ENCODE data around the gene CFAP65.

CFAP65 gene

DNA sequence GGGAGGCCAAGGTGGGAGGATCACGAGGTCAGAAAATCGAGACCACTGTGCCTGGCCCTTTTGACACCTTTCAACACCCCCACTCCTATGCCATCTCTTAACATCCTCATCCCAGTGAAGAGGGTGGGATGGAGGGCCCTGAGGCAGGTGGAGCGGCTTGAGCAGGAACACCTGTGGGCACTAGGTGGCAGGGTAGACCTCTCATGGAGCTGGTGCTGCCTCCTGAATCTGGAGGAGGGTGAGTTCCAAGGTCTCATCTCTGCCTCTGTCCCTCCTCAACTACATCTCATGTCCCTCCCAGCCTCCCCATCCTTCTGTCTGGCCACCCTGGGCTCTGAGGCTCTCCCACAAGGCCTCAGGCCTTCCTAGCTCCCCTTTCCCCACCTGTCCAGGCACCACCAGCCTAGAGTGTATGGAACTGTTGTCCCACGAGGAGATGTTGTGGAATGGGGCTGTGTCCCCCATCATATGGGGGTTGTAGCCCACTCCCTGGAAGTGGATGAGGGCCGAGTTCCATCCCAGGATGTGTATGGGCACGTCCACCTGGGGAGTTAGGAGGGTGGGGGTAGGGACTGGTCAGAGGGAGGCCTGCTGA is 31.1 kb downstream of the CFAP65 start:
- no peak for DNase-seq

DNA sequence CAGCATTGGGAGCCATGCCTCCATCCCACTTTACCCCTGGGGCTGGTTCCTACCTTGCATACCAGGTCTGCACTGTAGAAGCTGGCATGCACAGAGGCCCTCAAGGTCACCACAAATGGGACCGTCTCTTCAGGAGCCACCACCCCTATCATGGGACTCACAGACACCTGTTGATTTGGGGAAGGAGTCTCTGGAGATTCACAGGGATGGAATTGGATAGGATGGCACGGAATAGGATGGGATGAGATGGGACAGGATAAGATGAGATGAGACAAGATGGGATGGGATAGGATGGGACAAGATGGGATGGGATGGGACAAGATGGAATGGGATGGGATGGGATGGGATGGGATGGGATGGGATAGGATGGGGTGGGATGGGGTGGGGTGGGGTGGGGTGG is 32.0 kb downstream of the CFAP65 start:
- no peak for DNase-seq

DNA sequence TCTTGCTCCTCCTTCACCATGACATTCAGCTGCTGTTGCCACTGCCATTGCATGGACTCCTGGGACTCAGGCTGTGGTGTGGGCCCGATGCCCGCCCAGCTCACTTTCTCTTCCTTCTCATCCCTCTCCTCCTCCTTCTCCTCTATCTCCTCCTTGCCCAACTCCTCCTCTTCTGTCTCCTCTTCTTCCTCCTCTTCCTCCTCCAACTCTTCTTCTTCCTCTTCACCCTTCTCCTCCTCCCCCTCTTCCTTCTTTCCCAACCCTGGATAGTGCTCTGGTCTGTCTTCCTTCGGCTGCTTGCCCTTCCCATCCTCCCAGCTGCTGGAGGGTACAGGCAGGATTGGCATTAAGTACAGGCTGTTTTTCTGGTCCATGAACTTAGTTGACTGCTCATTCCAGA is 37.3 kb downstream of the CFAP65 start:
- DNase-seq = no peak

DNA sequence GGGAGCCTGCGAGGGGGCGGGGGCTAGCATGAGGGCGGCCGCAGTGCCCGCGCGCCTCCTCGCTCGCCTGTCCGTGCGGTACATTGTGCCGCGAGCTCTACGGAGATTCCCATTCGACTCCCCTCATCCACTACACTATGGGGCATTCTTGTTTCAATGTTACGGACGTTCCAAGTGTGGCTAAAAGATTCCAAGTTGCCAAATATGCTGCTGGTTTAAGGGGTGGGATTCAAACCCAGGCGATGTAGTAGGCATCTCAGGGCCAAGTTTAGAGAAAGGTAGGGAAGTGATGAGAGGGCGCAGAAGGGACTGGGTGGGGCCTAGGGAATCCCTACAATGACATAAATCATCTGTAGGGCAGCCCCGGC is 38.1 kb downstream of the CFAP65 start:
- no peak for DNase-seq

DNA sequence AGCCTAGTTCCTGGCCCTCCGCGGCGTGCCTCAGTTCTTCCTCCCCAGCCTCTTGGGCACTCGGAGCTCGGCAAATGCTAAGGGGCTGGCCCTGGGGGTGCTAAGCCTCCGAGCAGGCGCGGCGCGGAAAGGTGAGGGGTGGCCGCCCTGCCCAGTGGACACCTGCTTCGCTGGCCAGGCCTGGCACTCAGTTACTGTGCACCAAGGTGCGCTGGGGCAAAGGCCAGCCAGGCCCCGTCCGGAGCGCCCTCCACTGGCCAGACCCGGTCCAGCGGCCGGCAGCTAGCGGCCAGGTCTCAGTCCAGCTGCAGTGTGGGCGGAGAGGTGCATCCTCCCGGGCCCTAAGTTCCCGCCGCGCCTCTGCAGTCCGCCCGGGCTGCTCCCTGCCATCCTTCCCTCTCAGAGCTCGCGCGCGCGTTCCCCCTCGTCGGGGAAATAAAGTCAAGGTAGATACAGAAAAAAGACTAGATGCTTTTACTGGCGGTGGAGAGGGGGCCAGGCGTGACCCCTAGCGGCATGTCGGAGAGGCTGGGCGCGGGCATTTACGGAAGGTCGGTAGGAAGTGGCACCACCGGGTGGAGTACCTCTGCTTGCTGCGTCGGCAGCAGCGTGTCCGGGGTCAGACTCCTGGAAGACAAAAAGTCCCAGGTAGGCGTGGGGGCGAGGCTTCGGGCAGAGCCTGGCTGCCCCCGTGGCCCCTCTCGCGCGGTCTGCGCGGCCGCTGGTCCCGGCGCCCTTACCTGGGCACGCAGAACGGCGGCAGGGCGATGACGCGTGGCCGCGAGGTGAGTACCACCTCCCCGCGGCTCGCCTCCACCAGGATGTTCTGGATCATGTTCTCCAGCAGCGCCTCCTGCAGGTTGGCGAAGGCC is 38.7 kb downstream of the CFAP65 start:
- no peak for DNase-seq

DNA sequence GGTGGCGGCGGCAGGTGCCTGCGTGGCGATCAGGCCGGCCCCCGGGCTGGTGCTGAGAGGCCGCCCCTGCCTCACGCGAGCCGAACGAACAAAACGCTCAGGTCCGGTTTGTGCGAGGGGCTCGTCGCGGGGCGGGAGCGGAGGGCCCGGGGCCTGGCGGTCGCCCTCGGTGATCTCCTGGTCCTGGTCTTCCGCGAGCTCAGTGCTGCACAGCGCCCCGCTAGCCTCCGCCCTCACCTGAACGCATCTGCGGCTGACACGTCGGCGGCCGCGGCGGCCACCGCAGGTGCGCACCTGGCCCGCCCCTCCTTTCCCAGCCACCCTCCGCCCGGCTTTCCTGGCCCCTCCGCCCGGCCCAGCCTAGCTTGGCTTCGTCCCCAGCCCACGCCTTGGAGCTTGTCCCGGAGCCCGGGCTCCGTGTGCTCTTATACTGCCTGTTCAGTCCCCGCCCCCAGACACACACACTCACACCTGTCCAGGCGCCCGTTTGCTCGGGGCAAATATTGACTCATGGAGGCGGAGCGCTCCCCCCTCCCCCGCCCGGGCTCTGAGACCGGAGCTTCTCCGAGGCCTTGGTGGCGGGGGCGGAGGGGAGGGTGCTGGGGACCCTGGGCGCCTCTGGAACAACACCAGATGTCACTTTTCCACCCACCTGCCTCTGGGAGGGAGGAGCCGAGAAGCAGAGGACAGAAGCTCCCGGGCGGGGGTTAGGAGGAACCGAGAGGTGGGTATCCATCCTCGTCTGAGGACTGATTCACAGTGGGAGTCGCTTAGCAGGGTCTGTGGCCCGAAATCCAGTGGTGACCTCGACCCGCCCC is 39.5 kb downstream of the CFAP65 start:
- DNase-seq = no peak

DNA sequence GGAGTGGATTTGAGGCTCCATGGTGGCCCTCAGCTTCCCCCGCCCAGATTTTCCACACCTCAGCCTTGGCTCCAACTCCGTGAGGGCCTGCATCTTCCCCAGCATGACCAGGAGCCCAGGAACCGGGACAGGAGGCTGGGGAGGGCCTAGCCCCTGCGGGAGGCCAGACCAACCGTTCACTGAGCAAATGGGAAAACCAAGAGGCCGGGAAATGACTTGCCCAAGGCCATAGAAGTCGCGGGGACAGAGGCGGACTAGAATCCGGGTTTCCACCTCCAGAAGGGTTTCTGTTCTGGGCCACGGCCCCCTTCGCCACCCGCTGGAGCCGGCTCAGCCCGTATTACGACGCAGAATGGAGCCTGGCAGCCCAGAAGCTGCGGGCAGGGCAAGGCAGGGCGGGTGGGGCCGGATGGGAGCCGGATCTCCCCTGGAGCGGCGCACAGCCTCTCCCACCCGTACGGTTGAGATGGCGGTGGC is 40.2 kb downstream of the CFAP65 start:
- DNase-seq = no peak

DNA sequence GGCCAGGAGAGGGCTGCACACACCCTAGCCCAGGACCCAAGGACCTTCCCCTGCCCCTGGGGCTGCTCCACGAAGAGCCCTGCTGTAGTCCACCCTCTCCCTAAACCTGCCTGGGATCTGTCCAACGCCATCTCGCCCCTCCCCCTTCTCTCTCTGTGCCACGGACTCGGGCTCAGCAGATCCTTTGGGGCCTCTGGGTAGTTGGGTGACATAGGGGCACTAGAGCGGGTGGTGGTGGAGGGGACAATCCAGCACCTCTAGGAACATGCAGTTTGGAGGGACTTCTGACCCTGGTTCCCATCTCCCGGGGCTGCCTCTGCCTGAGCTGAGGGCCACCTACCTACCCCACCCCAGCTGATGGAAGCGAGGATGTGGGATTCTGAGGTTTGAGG is 40.8 kb downstream of the CFAP65 start:
- DNase-seq = no peak

DNA sequence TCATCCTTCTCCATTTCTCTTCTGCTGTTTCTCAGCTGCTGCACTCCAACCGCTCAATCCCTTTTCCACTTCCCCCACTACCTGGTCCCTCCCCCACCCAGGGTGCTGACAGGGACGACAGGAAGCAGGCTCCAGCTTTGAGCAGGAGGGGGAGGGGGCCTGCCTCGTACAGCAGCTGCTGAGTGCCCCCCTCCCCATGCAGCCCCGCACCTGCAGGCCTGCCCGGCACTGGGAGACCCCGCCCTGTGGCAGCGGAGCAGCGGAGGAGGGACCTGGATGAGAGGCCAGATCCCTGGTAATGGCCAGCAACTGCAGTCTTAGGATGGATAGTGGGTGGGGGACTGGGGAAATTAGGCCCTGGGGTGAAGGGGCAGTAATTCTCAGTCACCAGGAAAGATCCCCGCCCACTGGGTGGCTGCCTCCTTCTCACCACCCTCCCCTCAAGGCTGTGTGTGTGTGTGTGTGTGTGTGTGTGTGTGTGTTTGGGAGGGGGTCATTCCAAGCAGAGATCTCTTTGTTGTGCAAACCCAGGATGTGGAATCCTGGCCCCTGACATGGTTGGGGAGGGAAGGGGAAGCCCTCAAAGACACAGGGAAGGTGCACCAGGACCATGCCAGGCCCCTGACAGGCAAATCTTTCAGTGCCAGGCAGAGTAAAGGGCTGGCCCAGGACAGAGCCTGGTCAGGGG is 41.3 kb downstream of the CFAP65 start:
- DNase-seq = no peak

DNA sequence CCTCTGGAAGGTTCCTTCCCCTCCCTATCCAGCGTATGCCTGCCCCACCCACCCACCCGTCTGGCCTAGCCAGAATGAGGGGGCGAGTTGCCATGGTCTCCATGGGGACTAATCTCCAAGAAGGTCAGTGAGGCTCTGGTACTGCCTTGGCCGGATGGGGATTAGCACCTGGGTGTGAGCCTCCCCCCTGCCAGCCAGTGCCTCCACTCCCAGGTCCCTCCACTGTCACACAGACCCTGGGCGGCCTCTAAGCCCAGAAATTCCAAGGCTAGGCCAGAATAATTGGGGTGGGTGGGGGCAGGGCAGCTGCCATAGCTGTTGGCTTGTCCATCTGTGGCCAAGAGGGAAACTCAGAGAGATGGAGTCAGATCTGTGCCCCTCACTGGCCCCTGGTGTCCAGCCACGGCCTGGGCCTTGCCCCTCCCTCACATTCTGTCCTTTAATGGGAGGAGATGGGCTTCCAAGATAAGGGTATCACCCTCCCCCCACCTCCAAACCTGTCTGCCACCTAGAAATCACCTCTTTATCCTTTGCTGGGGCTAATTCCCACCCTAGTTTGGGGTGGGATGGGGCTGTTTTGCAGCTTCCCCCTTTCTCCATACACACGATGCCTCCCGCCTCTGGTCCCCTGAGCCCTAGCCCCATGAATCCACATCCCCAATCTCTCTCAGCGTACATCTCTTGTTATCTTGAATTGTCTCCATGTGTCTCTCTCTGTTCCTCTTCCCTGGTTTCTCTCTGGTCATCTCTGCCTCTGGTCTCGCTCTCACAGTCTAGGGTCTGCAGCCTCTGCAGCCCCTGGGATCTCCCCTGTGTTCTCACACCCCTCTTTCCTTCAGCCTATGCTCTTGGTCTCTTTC is 42.1 kb downstream of the CFAP65 start:
- no peak for DNase-seq

DNA sequence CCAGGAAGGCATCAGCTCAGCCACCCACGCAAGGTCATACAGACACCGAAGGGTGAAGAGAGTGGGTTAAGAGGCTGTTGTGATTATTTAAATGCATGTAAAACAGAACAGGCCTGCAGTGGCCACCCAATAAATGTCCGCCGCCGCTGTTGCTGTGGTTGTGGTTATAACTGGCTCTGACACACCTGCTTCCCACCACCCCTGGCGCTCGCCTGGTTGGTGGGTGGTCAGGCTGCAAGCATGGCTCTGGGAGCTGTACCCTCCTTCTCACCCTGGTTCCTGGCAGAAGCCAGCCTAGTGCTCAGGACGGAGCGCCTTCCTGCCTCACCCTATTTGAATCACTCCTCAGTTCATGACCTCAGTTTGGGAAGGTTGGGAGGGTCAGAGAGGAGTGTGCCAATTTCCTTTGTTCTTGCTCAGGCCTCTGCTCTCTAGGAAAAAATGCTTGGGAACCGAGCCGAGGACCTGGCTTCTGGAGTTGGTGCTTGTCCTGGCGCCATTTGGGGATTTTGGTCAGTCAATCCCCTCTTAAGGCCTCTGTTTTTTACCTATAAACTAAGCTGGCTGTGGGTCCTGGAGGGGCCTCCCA is 42.8 kb downstream of the CFAP65 start:
- no peak for DNase-seq

DNA sequence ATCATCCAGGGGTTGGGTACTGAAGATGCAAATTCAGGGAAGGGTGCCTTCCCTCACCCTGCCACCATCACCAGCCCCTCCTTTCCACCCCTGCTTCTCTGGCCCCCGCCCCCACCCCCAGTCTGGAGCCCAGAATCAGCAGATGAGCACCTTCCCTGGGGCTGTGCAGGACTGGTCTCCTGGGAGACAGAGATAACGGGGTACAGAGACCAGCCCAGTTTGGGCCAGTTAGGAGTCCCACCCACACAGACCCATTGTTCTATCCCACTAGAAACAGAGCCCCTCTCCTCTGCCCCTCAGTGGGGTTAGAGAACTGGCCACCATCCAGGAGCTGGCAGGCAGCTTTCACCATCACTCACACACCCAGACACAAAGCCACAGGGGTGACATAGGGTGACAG is 43.6 kb downstream of the CFAP65 start:
- DNase-seq = no peak

DNA sequence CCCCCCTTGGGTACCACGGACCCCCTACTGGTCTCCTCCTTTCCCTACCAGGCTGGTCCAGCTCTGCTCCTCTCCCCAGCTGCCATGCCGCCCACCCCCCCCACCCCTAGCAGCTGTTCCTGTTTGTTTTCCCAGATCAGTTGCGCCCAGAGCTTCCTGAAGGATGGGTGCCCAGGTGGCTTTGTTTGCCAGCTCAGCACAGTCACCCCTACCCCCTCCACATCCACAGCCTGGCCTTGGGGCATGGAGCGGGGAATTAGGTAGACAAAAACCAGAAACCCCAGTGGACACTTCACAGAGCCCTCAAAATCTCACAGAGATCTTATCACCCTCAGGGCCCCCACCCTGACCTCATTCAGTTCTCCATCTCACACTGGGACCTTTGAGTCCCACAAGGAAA is 44.4 kb downstream of the CFAP65 start:
- DNase-seq = no peak

DNA sequence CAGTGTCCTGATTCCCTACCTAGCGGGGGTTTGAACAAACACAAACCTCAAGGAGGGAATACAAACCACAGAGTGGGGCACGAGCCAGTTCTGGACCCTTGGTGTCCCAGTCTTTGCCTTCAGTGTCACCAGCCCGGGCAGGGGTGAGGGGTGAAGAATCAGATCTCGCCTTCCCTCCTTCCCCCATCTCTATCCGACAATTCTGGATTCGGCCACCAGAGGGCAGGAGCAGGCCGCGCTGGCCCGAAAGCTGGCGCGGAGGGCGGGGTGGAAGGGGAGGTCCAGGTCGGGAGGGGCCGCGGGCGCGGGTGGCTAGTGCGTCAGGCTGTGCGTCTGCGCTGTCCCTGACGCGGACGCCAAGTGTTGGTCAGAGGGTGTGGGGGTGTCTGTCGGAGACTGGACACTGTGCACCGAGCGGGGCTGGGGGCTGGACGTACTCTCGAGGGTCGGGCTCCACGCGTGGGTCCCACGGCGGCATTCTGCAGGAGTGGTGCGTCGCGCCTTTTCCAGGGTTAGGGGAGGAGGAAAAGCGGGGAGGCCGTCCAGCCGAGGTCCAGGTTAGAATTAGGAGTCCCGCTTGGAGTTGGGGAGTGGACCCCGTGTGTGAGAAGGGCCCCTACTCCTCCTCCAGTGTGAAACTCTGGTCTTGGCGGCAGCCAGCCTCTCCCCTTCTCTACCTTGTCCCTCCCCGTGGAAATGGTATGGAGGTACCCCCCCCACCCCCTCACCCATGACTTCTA is 45.2 kb downstream of the CFAP65 start:
- peak; percentile 87 for DNase-seq

DNA sequence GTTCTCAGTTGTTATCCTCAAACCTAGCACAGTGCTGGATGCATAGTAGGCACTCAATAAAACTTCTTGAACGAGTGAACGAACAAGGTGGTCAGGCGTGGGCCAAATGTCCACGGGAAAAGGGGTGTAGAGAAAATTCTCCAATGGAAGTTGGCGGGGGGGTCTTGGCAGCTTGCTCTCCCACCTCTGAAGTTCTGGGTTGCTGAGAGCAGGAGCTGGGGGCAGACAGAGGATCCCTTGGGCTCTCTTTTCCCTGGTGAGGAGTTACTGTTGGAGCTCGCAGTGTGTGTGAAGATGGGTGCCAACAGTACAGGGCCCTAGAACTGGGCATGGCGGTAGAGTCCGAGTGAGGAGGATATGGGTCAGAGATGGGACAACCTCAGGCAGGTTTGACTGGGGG is 45.8 kb downstream of the CFAP65 start:
- no peak for DNase-seq

DNA sequence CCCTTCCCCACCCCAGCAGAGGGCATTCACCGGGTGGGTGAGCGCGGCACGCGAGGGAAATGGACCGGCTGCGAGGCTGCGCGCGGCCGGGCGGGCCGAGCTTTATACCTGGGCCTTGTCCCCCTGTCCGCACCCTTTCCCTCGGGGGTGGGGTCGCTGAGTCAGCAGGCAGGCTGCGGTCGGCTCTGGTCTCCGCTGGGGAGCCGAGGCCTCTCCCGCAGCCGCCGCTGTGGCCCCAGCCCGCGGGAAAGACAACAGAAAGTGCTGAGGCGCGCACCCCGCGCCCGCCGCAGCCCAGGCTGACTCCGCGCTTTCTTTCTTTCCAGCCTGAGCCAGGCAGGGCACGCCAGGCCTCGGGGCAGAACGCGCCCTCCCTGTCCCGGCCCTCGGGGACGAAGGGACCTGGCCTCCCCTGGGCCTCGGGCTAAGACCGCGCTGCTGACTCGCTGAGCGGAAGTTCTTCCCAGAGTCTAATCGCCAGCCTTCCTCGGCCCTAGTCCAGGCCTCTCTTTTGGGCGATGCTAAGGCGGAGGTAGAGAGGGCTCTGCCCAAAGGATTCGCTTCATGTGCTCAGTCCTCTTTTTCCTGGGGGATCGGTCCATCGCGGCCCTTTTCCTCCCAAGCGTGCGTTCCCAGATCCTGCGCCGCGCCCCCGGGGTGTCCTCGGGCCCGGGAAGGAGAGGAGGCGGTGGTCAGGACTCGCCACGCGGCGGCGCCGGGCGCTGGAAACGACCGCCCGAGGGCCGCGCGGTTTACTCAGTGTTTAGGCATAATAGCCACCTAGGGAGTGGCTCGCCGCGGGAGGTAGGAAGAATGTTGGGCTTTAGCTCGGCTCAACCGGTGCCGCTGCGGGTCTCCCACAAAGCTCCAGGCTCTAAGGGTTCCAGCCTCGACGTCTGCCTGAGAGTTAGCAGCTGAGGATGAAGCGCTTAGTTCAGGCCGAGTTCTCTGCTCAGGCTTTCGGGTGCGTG is 47.7 kb downstream of the CFAP65 start, which contains the start of gene CRYBA2:
TSS of gene CRYBA2 (minus strand) at position 78 of the 971 bp plus-strand sequence. CDS start 246 bp downstream, outside the sequence.
- no peak for DNase-seq

DNA sequence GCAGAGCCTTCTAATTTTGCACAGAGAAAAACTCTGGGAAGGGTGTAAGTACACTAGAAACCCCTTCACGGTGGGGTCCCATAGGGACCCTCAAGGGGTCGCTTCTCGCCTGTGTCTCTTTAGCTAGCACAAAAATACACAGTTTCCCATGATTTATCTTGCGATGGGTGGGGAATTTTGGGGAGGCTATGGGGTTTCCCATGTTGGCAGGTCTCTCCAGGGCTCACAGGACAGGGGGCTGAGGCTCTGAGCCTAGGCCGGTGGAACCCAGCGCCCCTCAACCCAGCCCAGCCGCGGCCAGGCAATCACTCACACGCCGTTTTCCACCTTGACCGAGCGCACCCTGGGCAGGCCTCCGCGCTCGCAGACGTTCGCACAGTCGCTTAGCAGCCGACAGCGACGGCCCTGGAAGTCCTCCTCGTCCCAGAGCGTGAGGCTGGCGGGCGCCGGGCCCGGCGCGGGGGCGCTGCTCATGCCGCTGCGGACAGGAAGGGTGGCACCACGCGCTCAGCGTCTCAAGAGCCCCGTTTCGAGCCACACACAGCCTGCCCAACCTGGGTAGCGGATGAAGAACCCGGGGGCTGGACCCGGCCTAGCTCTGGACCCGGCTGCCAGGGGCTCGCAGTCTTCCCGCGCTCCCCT is 48.5 kb downstream of the CFAP65 start:
- peak; percentile 8 for DNase-seq

DNA sequence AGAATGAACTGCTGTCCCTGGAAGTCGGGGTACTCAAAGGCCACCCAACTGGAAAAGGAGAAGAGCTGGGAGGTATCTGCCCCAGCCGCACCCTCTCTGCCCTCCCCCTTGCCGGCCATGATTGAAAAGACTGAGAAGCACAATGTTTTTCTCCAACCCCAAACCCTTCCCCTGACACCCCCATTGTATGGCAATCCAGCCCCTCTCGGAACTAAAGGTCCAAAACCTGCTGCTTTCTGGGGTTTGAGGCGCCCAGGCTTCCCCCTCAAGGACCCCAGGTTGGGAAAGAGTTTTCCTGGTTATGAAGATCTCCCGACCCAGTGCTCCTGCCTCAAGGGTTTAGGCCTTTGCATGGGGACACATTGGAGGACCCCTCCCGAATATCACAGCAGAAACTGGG is 49.1 kb downstream of the CFAP65 start:
- DNase-seq = peak; percentile 6

DNA sequence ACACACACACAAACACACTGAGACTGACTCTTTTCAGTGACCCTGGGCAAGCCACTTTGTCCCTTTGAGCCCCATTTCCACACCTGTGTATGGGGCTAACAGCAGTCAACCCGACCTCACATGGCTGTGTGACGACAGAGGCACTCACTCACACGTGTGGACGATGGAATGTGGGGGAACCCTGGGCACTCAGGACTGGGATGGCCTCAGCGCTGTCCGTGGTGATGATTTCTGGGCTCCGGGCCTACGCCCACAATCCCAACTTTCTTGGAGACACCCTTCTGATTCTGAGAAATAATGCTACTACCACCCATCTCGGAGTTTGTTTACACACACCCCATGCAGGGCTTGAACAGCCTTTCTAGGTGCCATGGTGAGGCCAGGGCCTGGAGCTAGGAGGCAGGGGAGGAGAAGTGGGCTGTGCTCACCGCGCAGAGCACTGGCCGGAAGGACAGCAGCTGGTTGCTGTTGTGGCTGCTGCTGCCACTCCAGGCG is 49.6 kb downstream of the CFAP65 start:
- DNase-seq = no peak
